HL-60 (cell line): ENCODE measurements around the gene TEKT3.

Experiments used
- DNase-seq, 2 experiments: peaks; one replicate each; pipeline ENCODE4 v3.0.0-alpha.2; 2010 to 2020; ENCODE audit warnings: low read depth in 1 of 2, low spot score in 1 of 2
- H3K27ac ChIP-seq: fragments of 250-450 bp; sonication (Bioruptor Pico); replicated peaks from 2 replicates; pipeline ENCODE4 v1.5.1; 2020; ENCODE audit warnings: mild to moderate bottlenecking, moderate library complexity
- H3K27me3 ChIP-seq: fragments of 250-450 bp; sonication (Bioruptor Pico); 2 replicates; pipeline ENCODE4 v1.5.1; 2021; ENCODE audit warnings: mild to moderate bottlenecking, moderate library complexity; ENCODE audit not compliant: insufficient read depth, poor library complexity, severe bottlenecking
- H3K4me3 ChIP-seq: replicated peaks from 2 replicates; pipeline ENCODE4 v1.5.1; 2011; ENCODE audit warnings: mild to moderate bottlenecking, control low read depth, low read length; ENCODE audit not compliant: insufficient read depth
- CTCF ChIP-seq: IDR thresholded peaks from one replicate; pipeline ENCODE4 v1.5.1; 2011; ENCODE audit warnings: low read length, control low read depth, inconsistent platforms; ENCODE audit not compliant: insufficient read depth
- GABPA ChIP-seq: IDR thresholded peaks from 2 replicates; pipeline ENCODE4 v1.6.1; 2012; ENCODE audit warnings: low read depth
- POLR2AphosphoS5 ChIP-seq: IDR thresholded peaks from 2 replicates; pipeline ENCODE4 v1.6.1; 2012; ENCODE audit warnings: low read depth
- REST ChIP-seq: IDR thresholded peaks from 2 replicates; pipeline ENCODE4 v1.6.1; 2012; ENCODE audit warnings: low read depth; ENCODE audit not compliant: insufficient replicate concordance
- SPI1 ChIP-seq: IDR thresholded peaks from 2 replicates; pipeline ENCODE4 v1.6.1; 2012; ENCODE audit warnings: low read depth, mild to moderate bottlenecking, borderline replicate concordance

Gene TEKT3

GRCh38 chr17:15290605-15291004 lies 50.8 kb downstream of the TEKT3 start:
- DNase-seq: no peak
- no peak overlapping the region for H3K27ac ChIP-seq
- TF ChIP-seq REST (no peak), GABPA (no peak), SPI1 (no peak), CTCF (no peak), POLR2AphosphoS5 (no peak)

GRCh38 chr17:15289285-15290183 lies 51.9 kb downstream of the TEKT3 start:
- no peak overlapping the region for H3K27ac ChIP-seq

More at GRCh38 chr17:15290605-15291004, 50.8 kb downstream of the TEKT3 start:
- Histone ChIP-seq H3K4me3 (no peak overlapping the region), H3K27me3 (no peaks in the 10 kb centered on the region)

GRCh38 chr17:15288859-15289258 lies 52.5 kb downstream of the TEKT3 start:
- Histone ChIP-seq H3K4me3 (no peak overlapping the region), H3K27me3 (no peaks in the 10 kb centered on the region), H3K27ac (no peak overlapping the region)
- TF ChIP-seq POLR2AphosphoS5: no peak
- no peak for TF ChIP-seq REST
- no peak for TF ChIP-seq GABPA
- TF ChIP-seq CTCF: no peak
- TF ChIP-seq SPI1: no peak
- no peak for DNase-seq

More at GRCh38 chr17:15289285-15290183, 51.9 kb downstream of the TEKT3 start:
- no peak overlapping the region for H3K4me3 ChIP-seq
- no peak for DNase-seq
- TF ChIP-seq SPI1 (no peak), CTCF (no peak), POLR2AphosphoS5 (no peak)
- no peaks in the 10 kb centered on the region for H3K27me3 ChIP-seq
